DMS153 treated with DMSO at 0.1 percent for 48 hours (cell line): ENCODE data around the gene MN1.

ENCODE experiments used
- DNase-seq: peaks from one replicate; lab custom pipeline; 2025; ENCODE audit not compliant: unreplicated experiment; lab: John Stamatoyannopoulos, UW

The MN1 gene

DNA sequence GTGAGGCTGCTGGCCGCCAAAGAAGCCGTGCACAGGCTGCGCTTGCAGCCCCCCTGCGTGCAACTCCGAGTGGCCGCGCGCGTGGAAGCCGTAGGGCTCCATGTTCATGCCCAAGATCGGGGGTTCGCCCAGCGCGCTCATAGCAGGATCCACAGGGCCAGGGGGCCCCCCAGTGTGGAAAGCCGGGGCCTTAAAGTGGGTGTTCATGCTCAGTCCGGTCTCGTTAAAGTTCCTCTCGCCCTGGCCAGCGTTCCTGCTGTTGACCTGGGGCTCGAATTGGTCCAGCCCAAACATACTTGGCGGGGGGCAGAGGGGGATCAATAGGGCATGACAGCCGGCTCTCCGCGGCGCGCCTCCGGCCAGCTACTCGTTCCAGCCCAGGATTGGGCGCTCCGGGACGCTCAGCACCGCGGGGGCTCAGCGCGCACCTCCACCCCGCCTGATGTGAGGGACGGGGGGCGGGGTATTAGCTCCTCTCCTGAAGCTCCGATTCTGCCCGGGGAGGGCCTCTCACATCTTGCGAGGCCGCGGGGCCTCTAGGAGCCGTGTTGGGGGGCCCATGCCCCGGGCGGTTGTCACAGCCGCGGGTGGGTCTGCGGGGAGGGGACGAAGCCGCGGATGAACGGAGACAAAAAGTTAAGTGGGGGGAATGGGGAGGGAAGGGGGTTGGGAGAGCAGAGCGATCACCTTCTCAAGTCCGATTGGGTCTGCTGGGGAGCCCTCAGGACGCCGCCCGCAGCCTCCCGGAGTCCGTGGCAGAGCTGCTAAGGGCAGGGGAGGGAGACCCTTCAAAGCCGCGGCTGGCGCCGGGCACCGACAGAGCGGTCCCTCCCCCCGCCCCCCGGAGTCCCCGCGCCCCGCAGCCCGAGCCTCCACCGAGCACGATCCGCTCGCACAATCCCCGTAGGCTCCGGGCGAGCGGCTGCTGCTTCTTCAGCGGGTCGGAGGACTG, 1.0 kb downstream of the MN1 start:
- no peak for DNase-seq

GRCh38 chr22:27799827-27800249, 1.7 kb downstream of the MN1 start:
- no peak for DNase-seq

GRCh38 chr22:27799015-27799826, 2.3 kb downstream of the MN1 start:
- no peak for DNase-seq

DNA sequence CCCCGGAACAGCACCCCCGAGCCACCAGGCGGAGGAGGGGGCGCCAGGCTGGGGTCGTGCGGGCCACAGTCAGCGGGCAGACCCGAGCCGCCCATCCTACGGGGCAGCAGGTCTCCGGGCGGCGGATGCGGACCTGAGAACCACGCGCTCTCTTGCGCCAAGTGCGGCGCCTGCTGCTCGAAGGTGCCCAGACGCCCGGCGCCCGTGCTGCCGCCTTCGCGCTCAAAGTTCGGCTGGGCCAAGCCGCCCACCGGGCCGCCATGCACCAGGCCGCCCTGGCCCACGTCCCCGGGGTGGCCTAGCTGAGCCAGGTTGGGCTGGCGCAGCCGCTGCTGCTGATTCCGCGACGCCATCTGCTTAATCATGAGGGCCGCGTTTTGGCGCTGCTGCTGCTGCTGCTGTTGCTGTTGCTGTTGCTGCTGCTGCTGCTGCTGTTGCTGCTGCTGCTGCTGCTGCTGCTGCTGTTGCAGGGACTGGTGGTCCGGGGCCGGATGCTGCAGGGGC, 3.0 kb downstream of the MN1 start:
- no peak for DNase-seq

DNA sequence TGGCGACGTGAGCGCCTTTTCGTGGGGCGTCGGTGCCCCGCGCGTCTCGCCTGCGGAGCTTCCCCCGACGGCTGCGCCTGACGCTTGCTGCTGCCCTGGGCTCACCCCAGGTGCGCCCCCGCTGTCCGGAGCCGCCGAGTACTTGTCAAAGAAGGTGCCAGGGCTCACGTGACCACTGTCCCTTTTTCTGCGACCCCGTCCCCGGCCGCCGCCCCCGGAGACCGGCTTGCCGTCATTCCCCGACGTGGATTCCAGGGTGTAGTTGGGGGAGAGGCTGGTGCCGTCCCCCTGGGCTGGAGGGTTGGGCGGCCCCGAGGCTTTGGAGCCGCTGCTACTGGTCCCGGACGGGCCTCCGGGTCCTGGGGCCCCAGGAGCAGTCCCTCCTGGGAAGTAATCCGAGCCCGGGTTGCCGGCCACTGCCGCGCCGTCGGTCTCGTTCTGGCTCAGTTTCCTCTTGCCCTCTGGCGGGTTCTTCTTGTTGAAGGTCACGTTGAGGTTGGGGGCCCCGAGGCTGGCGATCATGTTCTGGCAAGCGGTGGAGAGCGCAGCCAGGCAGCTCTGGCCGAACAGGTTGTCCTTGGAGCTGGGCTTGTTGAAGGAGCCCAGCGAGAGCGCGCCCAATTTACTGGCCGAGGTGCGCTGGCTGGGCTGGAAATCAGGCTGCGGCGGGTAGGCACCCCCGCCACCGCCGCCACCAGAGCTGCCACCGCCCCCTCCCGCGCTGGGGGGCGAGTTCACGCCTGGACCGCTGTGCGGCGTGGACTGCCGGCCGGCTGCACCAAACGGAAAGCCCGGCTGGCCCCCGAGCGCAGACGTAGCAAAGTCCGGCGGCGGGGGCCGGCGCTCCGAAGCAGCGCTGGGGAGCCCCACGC, 3.8 kb downstream of the MN1 start:
- no peak for DNase-seq

- DNase-seq = no peak
Measured at GRCh38 chr22:27796829-27797519, 4.6 kb downstream of the MN1 start.

DNA sequence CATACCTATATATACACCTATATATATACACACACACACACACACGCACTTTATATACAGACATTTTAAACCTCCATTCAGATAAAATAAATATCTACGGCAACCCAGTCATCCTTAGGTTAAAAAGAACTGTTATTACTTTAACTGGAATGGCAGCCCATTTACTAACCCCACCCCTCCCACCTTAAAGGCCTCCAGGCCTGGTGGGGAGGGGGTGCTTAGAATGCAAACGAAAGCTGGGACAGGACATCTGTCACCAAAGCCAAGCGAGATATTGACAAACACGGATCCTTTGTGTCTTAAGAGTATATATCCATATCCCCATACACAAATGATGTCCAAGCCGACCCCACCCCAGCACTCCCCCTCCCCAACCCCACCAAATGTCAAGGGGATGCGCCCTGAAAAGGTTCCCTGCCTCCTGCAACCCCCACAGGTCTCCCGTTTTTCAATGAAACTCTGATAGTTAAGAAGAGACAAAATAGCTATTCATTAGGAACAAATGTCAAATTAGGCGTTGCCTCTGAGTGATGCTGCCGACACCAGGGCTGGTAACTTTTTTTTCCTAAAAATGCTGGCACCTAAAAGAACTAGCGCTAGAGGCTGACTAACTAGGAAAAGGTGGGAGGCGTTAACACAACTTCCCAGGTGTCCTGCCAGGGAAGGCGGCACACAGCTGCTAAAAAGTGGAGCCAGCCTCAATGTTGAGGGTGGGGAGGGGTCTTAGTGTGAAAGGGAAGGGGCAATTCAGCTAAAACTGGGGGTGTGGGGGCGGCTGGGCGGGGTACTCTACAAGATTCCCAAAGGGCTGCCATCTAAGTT, 5.6 kb downstream of the MN1 start:
- no peak for DNase-seq

DNA sequence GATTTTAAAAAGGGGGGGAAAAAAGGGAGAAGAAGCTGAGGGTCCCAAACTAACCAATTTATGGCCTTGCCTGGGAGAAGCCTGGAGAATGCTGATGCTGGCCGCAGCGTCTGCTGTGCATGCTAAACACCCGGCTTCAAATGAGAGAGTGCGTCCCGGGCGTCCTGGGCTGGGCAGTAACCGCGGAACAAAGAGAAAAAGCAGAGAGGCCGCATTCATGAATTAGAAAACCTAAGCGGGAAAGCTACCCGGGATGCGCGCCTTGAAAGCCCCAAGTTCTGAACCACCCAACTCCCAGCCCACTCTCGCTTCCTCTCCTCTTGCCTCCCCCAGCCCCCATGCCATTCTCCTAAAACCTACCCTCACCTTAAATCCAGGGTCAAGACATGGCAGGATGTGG, 6.5 kb downstream of the MN1 start:
- DNase-seq = no peak

DNA sequence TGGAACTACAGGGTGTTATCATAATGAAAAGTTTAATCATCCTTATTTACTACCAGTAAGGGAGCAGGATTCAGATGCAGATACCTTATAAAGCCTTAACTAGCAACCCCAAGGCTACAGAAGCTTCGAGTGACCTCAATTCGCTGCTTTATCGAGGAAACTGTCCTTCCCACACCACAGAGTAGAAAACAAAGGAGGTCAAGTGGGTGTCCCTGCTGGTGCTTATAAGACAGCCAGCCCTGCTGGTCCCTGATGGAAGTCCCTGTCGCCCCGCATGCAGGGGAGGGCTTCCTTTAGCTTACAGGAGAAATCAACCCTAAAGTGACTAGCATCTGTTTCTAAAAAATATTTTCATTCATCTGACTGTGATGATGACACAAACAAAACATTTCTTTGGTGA, 7.3 kb downstream of the MN1 start:
- no peak for DNase-seq

GRCh38 chr22:27793576-27793975, 8.0 kb downstream of the MN1 start:
- no peak for DNase-seq

GRCh38 chr22:27792452-27793161, 8.9 kb downstream of the MN1 start:
- no peak for DNase-seq

DNA sequence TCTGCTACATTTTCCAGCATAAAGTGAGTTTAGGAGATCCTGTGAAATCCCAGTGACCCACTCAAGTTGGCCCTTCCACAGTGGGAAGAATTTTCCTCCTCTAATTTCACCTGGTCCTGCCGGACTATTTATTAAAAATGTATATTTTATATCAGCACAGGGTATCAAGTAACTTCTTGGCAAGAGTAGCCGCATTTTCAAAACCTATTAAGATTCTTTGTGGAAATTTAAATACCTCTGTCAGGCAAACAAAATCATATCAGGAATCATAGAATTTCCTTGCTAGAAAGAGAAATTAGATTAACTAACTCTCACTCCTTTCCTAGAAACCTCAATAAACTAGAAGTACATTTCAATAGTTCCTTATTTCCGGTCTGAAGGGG, 9.7 kb downstream of the MN1 start:
- no peak for DNase-seq

- DNase-seq = no peak
Measured at GRCh38 chr22:27791159-27791858, 10.2 kb downstream of the MN1 start.

GRCh38 chr22:27790376-27791158, 11.0 kb downstream of the MN1 start:
- no peak for DNase-seq

- DNase-seq = no peak
Measured at GRCh38 chr22:27788500-27789288, 12.9 kb downstream of the MN1 start.

DNA sequence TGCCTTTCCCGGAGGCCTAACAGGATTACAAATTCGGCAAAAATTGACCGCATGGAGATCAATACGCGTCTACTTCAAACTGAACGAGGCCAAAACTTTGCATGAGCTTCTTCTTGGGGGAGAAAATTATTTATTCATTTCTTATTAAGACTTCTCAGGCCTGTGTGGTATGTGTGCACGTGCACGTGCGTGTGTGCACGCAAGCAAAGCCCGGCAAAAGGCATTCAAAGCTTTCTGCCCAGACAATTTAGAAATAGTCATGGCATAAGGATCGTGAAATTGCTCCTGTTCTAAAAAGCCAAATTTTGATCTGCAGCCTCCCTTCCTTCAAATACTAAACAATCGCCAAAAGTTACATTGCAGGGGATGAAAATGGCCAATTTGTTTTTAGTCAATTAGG, 14.6 kb downstream of the MN1 start:
- no peak for DNase-seq
